GM21529 (cell line): ENCODE measurements around the gene OR1E1.
"Not testable (repeated sequence)": the region's sequence is repeated elsewhere in the genome, so short reads cannot be mapped to it uniquely, and the experiment has no call there.

ENCODE experiments used
- ATAC-seq: cut with Tn5 transposase; IDR thresholded peaks from one replicate; pipeline ENCODE4 v1.9.1; 2021; ENCODE audit not compliant: unreplicated experiment

Gene OR1E1, protein sequence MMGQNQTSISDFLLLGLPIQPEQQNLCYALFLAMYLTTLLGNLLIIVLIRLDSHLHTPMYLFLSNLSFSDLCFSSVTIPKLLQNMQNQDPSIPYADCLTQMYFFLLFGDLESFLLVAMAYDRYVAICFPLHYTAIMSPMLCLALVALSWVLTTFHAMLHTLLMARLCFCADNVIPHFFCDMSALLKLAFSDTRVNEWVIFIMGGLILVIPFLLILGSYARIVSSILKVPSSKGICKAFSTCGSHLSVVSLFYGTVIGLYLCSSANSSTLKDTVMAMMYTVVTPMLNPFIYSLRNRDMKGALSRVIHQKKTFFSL

DNA sequence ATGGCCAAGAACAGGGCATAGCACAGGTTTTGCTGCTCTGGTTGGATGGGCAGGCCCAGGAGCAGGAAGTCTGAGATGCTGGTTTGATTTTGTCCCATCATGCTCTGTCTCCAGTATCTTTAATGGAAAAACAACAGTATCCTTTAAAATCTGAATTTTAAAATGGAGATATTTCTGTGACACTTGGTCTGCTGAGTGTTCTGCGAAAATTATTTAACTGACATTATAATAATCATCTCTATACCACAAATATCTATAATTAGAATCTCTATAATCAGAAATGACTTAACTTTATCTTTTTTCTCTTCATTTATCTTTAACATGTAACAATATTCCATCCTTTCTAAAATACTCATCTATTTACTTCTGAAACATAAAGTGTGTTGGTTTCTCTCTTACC is at the start of gene OR1E1:
OR1E1 (minus strand) TSS at position 101 of the 400 bp plus-strand sequence; CDS start at position 101, 0 bp downstream.
- no peak for ATAC-seq

DNA sequence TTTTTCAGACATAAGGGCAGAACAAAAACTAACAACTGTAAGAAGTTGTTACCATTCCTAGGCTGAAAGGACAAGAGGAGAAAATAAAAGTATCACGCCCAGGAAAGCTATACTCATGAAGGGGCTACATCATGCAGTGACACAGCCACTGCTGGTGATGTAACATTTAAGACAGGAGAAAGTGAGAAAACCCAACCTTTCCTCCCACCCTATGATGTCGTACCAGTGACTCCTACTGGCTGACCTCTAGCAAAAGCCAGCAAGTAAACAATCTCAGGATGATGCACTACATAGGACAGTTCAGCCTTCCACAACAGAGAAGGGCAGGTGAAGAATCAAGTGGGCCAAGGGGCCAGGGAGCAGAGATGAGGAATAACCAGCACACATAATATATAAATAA is 49.4 kb upstream of the OR1E1 start:
- ATAC-seq: no peak

DNA sequence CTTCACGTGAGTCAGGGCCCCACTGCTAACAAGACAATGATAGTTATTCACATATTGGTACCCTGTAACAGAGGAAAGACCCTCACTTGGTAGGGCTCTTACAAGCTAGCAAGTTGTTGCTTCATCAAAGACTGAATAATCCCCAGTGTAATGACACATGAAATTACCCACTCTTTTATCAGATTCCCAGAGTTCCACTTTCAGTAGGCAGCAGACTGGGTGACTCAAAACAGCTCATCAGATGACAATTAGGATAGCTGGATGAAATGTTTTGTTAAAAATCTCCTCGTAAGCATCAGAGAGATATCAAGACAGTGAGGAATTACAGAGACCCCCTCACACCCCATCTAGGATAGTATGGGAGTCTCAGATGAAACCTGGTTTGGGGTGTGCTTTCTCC is 42.2 kb upstream of the OR1E1 start:
- no peak for ATAC-seq

DNA sequence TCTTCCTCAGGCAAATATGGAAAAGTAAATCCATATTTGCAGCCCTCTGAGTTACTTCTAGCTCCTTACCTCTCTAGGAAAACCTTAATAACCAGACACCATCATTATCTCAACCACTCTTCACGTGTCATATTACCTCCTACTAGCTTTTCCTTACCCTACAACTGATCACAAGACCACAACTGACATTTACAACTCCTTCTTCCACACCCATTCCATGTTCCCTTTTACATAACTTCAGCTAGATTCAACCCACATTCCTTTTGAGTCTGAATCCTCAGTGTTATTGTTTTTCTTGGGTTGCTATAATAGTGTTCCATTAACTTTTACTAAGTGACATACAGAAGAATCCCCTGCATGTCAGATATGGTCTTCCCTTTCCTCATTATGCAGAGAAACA is 40.2 kb upstream of the OR1E1 start:
- no peak for ATAC-seq

DNA sequence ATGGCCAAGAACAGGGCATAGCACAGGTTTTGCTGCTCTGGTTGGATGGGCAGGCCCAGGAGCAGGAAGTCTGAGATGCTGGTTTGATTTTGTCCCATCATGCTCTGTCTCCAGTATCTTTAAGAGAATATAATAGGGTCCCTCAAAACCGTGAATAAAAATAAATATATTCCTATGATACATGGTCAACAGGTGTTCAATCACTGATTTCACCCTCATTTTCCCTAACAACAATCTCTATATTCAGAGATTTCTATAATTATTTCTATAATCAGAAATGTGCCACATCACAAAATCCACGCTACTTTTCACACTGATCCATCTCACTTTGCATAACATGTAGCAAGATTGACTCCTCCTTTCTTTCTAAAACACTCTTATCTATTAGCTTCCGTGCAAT is 35.5 kb upstream of the OR1E1 start, which contains the start of gene OR1E2:
OR1E2 (minus strand) TSS at position 101 of the 400 bp plus-strand sequence; CDS start at position 101, 0 bp downstream.
- ATAC-seq: no peak

DNA sequence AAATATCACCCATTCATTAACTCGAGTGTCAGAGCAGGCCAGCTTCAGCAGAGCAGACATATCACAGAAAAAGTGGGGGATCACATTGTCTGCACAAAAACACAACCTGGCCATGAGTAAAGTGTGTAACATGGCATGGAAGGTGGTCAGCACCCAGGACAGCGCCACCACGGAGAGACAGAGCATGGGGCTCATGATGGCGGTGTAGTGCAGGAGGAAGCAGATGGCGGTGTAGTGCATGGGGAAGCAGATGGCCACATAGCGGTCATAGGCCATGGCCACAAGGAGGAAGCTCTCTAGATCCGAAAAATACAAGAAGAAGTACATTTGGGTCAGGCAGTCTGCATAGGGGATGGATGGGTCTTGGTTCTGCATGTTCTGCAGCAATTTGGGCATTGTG is 35.0 kb upstream of the OR1E1 start:
- ATAC-seq: not testable (repeated sequence)

DNA sequence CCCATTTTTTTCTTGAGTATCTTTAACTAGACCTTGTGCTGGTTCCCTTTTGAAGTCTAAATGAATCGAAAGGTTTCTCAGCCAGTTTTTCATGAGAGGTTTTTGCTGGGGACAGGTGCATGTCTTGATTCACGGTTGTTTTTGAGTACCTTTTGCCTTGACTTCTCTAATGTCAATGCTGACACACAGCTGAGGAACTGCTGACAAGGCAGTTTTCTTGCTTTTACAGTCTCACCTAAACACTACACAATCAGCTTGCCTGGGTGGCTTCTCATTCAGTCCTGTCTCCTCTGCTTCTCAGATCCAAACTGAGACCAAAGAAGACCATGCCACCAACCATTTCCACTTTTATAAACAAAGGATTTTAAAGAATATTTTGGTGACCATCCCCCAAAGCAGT is 20.0 kb upstream of the OR1E1 start:
- no peak for ATAC-seq

DNA sequence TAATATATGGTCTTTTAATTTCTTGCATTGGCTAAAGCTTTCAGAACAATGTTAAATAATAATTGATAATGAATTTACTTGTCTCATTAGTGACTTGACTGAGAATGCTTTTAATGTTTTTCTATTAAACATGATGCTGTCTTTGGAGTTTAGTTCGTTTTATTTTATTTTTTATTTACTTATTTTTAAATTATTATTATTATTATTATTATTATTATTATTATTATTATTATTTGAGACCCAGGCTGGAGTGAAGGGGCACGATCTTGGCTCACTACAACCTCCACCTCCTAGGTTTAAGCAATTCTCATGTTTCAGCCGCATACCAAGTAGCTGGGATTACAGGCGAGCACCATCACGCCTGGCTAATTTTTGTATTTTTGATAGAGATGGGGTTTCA is 17.4 kb upstream of the OR1E1 start:
- ATAC-seq: no peak

DNA sequence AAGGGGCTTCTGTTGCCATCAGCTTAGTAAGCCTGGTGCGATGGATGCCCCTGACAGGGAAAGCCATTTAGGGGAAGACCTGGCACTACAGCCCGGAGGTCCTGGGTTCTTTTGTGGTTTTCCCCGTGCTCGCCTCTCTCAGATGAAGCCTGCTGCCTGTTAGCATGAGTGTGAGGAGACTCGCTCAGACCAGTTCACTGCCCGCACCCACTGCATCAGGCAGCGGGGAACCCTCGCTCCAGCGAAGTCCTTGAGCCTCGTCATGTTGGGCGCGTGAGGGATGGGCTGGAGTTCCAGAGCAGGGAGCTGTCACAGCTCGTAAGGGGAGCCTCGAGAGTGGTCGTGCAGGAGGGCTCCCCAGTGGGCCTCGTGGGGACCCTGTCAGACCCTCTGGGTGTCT is 14.0 kb upstream of the OR1E1 start:
- not testable (repeated sequence) for ATAC-seq

DNA sequence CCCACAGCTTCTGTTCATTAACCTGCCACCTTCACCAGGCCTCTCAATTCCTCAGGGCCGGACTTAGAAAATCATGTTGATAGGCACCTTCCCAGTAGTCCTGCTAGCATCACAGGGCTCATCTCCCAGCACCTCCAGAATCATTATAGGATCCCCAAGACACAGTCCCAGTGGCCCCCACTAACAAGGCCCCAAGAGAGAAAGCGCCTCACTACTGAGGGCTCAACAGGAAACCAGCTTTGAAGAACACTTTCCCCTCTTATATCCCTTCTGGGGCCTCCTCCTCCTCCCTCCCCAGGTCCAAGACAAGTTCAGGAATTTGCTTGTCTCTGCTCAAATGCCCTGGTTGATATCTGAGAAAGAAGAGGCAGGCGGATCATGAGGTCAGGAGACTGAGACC is 12.9 kb upstream of the OR1E1 start, which contains the start of gene OR3A3:
OR3A3 (plus strand) TSS at position 301 of the 400 bp plus-strand sequence.
- ATAC-seq: no peak

DNA sequence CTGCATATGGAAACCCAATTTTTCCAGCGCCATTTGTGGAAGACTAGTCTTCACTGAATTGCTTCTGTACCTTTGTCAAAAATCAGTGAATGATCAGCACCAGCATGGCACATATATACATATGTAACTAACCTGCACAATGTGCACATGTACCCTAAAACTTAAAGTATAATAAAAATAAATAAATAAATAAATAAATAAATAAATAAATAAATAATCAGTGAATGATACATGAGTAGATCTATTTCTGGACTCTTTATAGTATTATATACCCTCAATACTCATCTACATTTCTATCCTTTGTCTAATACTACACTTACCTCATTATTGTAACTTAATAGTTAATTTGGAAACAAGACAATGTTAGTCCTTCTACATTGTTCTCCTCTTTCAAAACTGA is 5.6 kb upstream of the OR1E1 start:
- not testable (repeated sequence) for ATAC-seq

DNA sequence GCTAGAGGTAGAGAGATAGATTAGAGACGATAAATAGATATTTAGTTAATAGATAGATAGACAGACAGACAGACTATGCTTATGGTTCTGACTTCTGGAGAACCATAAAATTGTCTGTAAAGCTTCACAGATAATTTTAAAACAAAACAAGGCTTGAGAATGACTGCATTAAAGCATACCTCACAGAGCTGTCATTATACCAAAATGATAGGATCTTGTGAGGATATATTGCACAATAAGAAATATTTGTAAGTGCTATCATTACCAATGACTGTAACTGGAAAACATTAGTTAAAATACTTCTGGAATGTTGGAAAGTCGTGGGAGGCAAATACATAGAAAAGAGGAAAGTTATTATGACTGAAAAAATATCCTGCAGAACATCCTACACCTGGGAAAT is 3.6 kb upstream of the OR1E1 start:
- ATAC-seq: no peak

DNA sequence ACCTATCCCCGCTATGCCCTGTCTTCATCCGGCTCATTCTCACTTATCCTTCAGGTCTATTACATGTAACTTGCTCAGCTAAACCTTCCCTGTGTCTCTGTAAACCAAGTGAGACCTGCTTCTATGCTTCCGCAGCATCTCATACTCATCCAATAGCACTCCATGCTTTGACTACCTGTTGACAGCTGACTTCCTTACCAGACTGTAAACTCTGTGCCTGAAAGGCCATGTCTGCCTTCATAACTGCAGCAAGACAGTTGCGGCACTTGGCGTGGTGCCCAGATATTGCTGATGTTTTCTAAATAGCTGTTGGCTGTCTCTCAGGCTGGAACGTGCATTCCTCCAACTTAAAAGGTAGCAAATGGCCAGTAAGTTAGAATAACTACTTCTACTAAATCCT is 1.8 kb upstream of the OR1E1 start:
- no peak for ATAC-seq

DNA sequence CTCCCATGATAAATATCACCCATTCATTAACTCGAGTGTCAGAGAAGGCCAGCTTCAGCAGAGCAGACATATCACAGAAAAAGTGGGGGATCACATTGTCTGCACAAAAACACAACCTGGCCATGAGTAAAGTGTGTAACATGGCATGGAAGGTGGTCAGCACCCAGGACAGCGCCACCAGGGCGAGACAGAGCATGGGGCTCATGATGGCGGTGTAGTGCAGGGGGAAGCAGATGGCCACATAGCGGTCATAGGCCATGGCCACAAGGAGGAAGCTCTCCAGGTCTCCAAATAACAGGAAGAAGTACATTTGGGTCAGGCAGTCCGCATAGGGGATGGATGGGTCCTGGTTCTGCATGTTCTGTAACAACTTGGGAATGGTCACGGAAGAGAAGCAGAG is 409 bp downstream of the OR1E1 start:
- ATAC-seq: not testable (repeated sequence)

DNA sequence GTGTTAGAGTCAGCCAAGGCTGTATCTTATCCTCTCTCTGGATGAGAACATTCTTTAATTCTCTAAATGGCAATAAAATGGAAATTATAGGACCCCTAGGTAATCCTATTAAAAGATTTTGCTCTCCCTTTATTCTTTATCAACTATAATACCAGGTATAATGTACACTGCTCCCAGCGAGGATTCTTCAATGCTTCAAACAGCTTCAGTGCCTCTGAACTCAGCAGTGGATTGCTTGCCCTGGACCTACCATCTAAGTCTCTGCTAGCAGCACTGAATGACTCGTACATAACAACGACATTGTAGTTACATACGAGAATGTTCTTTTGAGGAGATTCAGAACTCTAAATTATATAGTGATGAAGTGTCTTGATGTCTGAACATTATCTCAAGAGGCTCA is 8.4 kb downstream of the OR1E1 start:
- ATAC-seq: no peak

DNA sequence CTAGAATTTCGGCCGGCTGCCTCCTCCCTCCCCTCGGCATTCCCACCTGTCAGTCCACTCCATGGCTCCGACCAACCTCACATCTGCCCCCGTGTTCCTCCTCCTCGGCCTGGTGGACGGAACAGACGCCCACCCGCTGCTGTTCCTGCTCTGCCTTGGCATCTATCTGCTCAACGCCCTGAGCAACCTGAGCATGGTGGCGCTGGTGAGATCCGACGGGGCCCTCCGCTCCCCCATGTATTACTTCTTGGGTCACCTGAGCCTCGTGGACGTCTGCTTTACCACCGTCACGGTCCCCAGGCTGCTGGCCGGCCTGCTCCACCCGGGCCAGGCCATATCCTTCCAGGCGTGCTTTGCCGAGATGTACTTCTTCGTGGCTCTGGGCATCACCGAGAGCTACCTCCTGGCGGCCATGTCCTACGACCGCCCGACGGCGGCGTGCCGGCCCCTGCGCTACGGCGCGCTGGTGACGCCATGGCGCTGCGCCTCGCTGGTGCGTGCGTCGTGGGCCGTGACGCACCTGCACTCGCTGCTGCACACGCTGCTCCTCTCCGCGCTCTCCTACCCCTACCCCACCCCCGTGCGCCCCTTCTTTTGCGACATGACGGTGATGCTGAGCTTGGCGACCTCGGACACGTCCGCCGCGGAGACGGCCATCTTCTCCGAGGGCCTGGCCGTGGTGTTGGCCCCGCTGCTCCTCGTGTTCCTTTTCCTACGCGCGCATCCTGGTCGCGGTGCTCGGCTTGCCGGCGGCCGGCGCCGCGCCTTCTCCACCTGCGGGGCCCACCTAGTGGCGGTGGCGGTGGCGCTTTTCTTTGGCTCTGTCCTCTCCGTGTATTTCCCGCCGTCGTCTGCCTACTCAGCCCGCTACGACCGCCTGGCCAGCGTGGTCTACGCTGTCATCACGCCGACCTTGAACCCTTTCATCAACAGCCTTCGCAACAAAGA is 12.1 kb downstream of the OR1E1 start, which contains the start of gene OR3A2:
OR3A2 (minus strand) TSS at position 440 of the 948 bp plus-strand sequence.
- no peak for ATAC-seq

DNA sequence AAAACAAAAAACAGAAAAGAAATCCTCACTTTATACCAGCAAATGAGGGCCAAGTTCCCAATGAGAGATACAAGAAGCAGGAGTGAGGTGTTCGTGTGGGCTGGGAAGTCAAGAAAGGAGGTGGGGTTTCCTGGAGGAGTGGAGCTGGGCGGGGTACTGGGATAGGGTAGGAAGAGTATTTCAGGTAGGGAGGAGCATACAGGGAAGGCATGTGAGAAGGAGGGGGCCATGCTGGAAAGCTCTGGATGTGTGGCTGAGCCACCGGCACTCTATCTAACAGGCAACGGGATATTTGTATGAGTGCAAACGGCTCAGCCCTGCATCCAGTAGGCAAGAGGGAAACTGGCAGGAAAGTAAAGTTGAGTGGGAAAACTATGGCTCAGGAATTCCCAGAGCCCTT is 16.3 kb downstream of the OR1E1 start:
- ATAC-seq: no peak

DNA sequence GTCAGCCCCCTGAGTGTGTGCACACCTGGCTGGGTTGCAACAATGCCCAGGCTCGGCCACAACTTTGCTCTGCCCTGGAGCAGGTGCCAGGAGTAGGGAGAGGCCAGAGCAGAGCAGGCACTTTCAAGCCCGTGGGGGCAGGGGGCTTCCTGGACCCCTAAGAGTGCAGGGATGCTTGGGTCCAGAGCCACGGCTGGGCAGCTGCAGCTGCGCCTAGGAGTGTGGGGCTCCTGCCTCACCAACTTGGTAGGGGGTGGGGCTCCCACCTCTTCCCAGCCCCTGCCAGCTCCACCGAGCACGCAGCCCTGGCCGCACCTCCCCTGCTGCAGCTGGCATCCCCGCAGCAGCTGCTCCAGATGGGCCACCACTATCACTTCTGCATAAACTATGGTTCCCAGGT is 19.9 kb downstream of the OR1E1 start:
- no peak for ATAC-seq

DNA sequence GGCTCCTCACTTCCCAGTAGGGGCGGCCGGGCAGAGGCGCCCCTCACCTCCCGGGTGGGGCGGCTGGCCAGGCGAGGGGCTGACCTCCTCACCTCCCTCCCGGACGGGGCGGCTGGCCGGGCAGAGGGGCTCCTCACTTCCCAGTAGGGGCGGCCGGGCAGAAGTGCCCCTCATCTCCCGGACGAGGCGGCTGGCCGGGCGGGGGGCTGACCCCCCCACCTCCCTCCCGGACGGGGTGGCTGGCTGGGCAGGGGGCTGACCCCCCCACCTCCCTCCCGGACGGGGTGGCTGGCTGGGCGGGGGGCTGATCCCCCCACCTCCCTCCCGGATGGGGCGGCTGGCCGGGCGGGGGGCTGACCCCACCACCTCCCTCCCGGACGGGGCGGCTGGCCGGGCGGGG is 27.0 kb downstream of the OR1E1 start:
- ATAC-seq: not testable (repeated sequence)
